ENCODE data around the gene MMP12. TPM values are rescaled to one million over a fixed set of nuclear protein-coding genes. Genes with fewer than 3 reads are reported as not detected.

MMP12 gene
- total and polyA plus RNA-seq, 2 donors from 2014 or later, result not detected

GRCh38 chr11:102829316-102830000 lies 45.3 kb downstream of the MMP12 start:
- H3K27me3 ChIP-seq (ENCODE audit: control insufficient read depth, insufficient read depth, low read length), result no peaks in the 10 kb centered on the region
- H3K9ac ChIP-seq (ENCODE audit: low read length in 3 of 3), result no peak overlapping the region
- H3K9me3 ChIP-seq (ENCODE audit: control insufficient read depth in 2 of 3, insufficient read depth in 1 of 3, low read length in 3 of 3), result no peaks in the 10 kb centered on the region
- H3K4me1 ChIP-seq (ENCODE audit: control insufficient read depth in 2 of 3, insufficient read depth in 2 of 3, low read depth in 1 of 3, low read length in 3 of 3), result no peaks in the 10 kb centered on the region
- H3K4me3 ChIP-seq (ENCODE audit: low read length in 3 of 3), result no peak overlapping the region
- no peak for FAIRE-seq
- no peak for DNase-seq
- H3K27ac ChIP-seq (ENCODE audit: low read depth in 2 of 2, low read length in 2 of 2), result no peak overlapping the region
- intact Hi-C loops (cut with DNase I), result no loop called here
- H3K36me3 ChIP-seq (ENCODE audit: control insufficient read depth in 2 of 3, insufficient read depth in 3 of 3, low read length in 3 of 3), result no peaks in the 10 kb centered on the region
- no peak for TF ChIP-seq CTCF (IDR thresholded peaks at IDR 0.05; ENCODE audit: borderline replicate concordance, extremely low read depth, insufficient read depth)

GRCh38 chr11:102824556-102824955 lies 50.2 kb downstream of the MMP12 start:
- intact Hi-C loops (cut with DNase I), result no loop called here
- Histone ChIP-seq H3K4me1 (ENCODE audit: control insufficient read depth in 2 of 3, insufficient read depth in 2 of 3, low read depth in 1 of 3, low read length in 3 of 3) (no peaks in the 10 kb centered on the region), H3K9ac (ENCODE audit: low read length in 3 of 3) (no peak overlapping the region), H3K27me3 (ENCODE audit: control insufficient read depth, insufficient read depth, low read length) (no peaks in the 10 kb centered on the region), H3K4me3 (ENCODE audit: low read length in 3 of 3) (no peak overlapping the region), H3K36me3 (ENCODE audit: control insufficient read depth in 2 of 3, insufficient read depth in 3 of 3, low read length in 3 of 3) (no peaks in the 10 kb centered on the region), H3K27ac (ENCODE audit: low read depth in 2 of 2, low read length in 2 of 2) (no peak overlapping the region), H3K9me3 (ENCODE audit: control insufficient read depth in 2 of 3, insufficient read depth in 1 of 3, low read length in 3 of 3) (no peaks in the 10 kb centered on the region)
- DNase-seq (no peak), FAIRE-seq (no peak)
- no peak for TF ChIP-seq CTCF (IDR thresholded peaks at IDR 0.05; ENCODE audit: borderline replicate concordance, extremely low read depth, insufficient read depth)

GRCh38 chr11:102819491-102819890 lies 55.3 kb downstream of the MMP12 start:
- TF ChIP-seq CTCF (IDR thresholded peaks at IDR 0.05; ENCODE audit: borderline replicate concordance, extremely low read depth, insufficient read depth), result no peak
- H3K4me1 ChIP-seq (ENCODE audit: control insufficient read depth in 2 of 3, insufficient read depth in 2 of 3, low read depth in 1 of 3, low read length in 3 of 3), result no peaks in the 10 kb centered on the region
- no peak overlapping the region for H3K9ac ChIP-seq (ENCODE audit: low read length in 3 of 3)
- no peak for DNase-seq
- H3K27me3 ChIP-seq (ENCODE audit: control insufficient read depth, insufficient read depth, low read length), result no peaks in the 10 kb centered on the region
- no peak overlapping the region for H3K4me3 ChIP-seq (ENCODE audit: low read length in 3 of 3)
- no peak for FAIRE-seq
- intact Hi-C loops (cut with DNase I), result no loop called here
- no peak overlapping the region for H3K27ac ChIP-seq (ENCODE audit: low read depth in 2 of 2, low read length in 2 of 2)
- H3K36me3 ChIP-seq (ENCODE audit: control insufficient read depth in 2 of 3, insufficient read depth in 3 of 3, low read length in 3 of 3), result no peaks in the 10 kb centered on the region
- no peaks in the 10 kb centered on the region for H3K9me3 ChIP-seq (ENCODE audit: control insufficient read depth in 2 of 3, insufficient read depth in 1 of 3, low read length in 3 of 3)

- DNase-seq (no peak), FAIRE-seq (no peak)
- Histone ChIP-seq H3K27me3 (ENCODE audit: control insufficient read depth, insufficient read depth, low read length) (no peaks in the 10 kb centered on the region), H3K4me1 (ENCODE audit: control insufficient read depth in 2 of 3, insufficient read depth in 2 of 3, low read depth in 1 of 3, low read length in 3 of 3) (no peaks in the 10 kb centered on the region), H3K9me3 (ENCODE audit: control insufficient read depth in 2 of 3, insufficient read depth in 1 of 3, low read length in 3 of 3) (no peaks in the 10 kb centered on the region), H3K36me3 (ENCODE audit: control insufficient read depth in 2 of 3, insufficient read depth in 3 of 3, low read length in 3 of 3) (no peaks in the 10 kb centered on the region), H3K4me3 (ENCODE audit: low read length in 3 of 3) (no peak overlapping the region), H3K9ac (ENCODE audit: low read length in 3 of 3) (no peak overlapping the region), H3K27ac (ENCODE audit: low read depth in 2 of 2, low read length in 2 of 2) (no peak overlapping the region)
- no peak for TF ChIP-seq CTCF (IDR thresholded peaks at IDR 0.05; ENCODE audit: borderline replicate concordance, extremely low read depth, insufficient read depth)
- intact Hi-C loops (cut with DNase I), result no loop called here
These were observed 61.3 kb downstream of the MMP12 start for GRCh38 chr11:102813484-102813883.
